Thyroid gland (tissue), 4 donors: Measurements from ENCODE around the gene ANO7.

Source experiments
- POLR2A ChIP-seq, 2 donors: fragments of 450-650 bp; IDR thresholded peaks; one replicate each; pipeline ENCODE4 v1.6.1; 2017; ENCODE audit warnings: antibody characterized with exemption in 2 of 2, mild to moderate bottlenecking in 2 of 2, moderate library complexity in 1 of 2
- TF ChIP-seq, protein P1 (sequence below), 6 experiments: fragments of 200-600 bp in 3 of 6; fragments of 450-650 bp in 3 of 6; sonication (generic) in 3 of 6; IDR thresholded peaks; one replicate each; pipeline ENCODE4 v1.5.1; 2016 to 2019; ENCODE audit warnings: antibody characterized with exemption in 6 of 6, mild to moderate bottlenecking in 2 of 6, inconsistent platforms in 1 of 6, moderate library complexity in 1 of 6

- TF ChIP-seq, protein P1, sequence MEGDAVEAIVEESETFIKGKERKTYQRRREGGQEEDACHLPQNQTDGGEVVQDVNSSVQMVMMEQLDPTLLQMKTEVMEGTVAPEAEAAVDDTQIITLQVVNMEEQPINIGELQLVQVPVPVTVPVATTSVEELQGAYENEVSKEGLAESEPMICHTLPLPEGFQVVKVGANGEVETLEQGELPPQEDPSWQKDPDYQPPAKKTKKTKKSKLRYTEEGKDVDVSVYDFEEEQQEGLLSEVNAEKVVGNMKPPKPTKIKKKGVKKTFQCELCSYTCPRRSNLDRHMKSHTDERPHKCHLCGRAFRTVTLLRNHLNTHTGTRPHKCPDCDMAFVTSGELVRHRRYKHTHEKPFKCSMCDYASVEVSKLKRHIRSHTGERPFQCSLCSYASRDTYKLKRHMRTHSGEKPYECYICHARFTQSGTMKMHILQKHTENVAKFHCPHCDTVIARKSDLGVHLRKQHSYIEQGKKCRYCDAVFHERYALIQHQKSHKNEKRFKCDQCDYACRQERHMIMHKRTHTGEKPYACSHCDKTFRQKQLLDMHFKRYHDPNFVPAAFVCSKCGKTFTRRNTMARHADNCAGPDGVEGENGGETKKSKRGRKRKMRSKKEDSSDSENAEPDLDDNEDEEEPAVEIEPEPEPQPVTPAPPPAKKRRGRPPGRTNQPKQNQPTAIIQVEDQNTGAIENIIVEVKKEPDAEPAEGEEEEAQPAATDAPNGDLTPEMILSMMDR (IDR thresholded peaks at IDR 0.05) = no peak
- TF ChIP-seq POLR2A (IDR thresholded peaks at IDR 0.05) = no peak
These were observed 70.2 kb downstream of the ANO7 start for GRCh38 chr2:241258505-241259280.
